ENCODE results near the gene COL15A1. TPM values are rescaled to one million over a fixed set of nuclear protein-coding genes. Genes with fewer than 3 reads are reported as not detected.

Gene COL15A1
- total and polyA plus RNA-seq, 2 donors (not counting 1 experiment from before 2014, with no cell fraction given), result not detected

DNA sequence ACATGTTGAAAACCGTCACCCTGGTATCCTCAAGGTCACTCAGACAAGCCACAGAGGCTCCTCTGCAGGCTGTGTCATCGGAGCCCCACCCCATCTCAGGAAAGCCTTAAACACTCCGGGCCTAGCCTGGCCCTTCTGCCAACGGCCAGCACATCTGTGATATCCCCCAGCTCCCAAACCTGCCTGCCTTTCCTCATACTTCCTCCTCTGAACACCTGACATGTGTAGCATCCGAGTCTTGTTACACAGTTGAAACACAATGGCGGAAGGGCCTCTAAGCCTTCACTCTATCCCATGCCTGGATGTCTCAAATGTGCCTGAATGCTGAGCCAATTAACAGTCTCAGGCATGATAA lies 128.3 kb downstream of the COL15A1 start:
- TF ChIP-seq, protein P1, sequence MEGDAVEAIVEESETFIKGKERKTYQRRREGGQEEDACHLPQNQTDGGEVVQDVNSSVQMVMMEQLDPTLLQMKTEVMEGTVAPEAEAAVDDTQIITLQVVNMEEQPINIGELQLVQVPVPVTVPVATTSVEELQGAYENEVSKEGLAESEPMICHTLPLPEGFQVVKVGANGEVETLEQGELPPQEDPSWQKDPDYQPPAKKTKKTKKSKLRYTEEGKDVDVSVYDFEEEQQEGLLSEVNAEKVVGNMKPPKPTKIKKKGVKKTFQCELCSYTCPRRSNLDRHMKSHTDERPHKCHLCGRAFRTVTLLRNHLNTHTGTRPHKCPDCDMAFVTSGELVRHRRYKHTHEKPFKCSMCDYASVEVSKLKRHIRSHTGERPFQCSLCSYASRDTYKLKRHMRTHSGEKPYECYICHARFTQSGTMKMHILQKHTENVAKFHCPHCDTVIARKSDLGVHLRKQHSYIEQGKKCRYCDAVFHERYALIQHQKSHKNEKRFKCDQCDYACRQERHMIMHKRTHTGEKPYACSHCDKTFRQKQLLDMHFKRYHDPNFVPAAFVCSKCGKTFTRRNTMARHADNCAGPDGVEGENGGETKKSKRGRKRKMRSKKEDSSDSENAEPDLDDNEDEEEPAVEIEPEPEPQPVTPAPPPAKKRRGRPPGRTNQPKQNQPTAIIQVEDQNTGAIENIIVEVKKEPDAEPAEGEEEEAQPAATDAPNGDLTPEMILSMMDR (IDR thresholded peaks at IDR 0.05), result no peak
- TF ChIP-seq EZH2 (IDR thresholded peaks at IDR 0.05; ENCODE audit: borderline replicate concordance, insufficient read depth, low read depth, low read length, poor library complexity, severe bottlenecking), result no peak
- H3K4me1 ChIP-seq (ENCODE audit: control insufficient read depth in 2 of 2, insufficient read depth in 2 of 2, low read length in 2 of 2), result peaks cover 16 to 17% of the 10 kb centered on the region in 2 donors
- H3K4me1 Mint-ChIP-seq, result peaks cover 19% of the 10 kb centered on the region

DNA sequence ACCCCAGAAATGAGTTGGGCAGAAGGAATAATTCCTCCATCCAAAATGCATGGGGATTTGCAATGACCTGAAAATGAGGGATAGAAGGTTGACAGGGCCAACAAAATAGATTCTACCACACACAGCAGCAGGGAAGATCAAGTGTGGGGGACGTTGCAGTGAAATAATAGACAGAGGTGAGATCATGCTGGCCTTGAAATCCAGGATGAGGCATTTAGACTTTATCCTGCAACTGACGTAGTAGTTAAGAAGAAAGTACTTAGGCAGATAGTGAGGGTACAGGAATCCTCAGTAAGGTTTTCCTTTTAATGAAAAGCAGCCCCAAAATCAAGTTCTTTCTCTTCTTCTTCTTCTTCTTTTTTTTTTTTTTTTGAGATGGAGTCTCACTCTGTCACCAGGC lies 129.6 kb downstream of the COL15A1 start:
- Mint-ChIP-seq H3K9me3 (ENCODE audit: insufficient read depth) (no peaks in the 10 kb centered on the region), H3K27ac (no peak overlapping the region), H3K27me3 (no peaks in the 10 kb centered on the region), H3K4me3 (no peak overlapping the region), H3K4me1 (peaks cover 23% of the 10 kb centered on the region)
- ChIA-PET CTCF (no interaction called here), POLR2A (no interaction called here)
- intact Hi-C loops (cut with micrococcal nuclease), result no loop called here
- Histone ChIP-seq H3K9ac (ENCODE audit: low read length) (no peak overlapping the region), H3K4me3 (ENCODE audit: control extremely low read depth in 1 of 5, extremely low read depth in 1 of 5, insufficient read depth in 1 of 5, low read depth in 2 of 5, low read length in 4 of 5) (no peak overlapping the region), H3K27ac (ENCODE audit: low read length in 2 of 2) (no peak overlapping the region), H3K27me3 (replicated peaks in 1 of 4; ENCODE audit: control extremely low read depth in 1 of 4, control insufficient read depth in 3 of 4, insufficient read depth in 4 of 4, low read length in 3 of 4) (no peaks in the 10 kb centered on the region), H3K9me3 (ENCODE audit: control extremely low read depth in 1 of 3, control insufficient read depth in 2 of 3, insufficient read depth in 1 of 3, low read length in 2 of 3) (no peaks in the 10 kb centered on the region), H2AFZ (ENCODE audit: insufficient read depth, low read depth, low read length, poor library complexity, severe bottlenecking) (no peak overlapping the region), H3K4me1 (ENCODE audit: control insufficient read depth in 2 of 2, insufficient read depth in 2 of 2, low read length in 2 of 2) (peaks cover 18 to 21% of the 10 kb centered on the region in 2 donors), H3K4me2 (replicated peaks; ENCODE audit: low read depth, low read length, poor library complexity, severe bottlenecking) (no peak overlapping the region), H4K20me1 (ENCODE audit: control insufficient read depth, insufficient read depth, low read length, poor library complexity, severe bottlenecking) (no peaks in the 10 kb centered on the region), H3K79me2 (ENCODE audit: control insufficient read depth, insufficient read depth, low read length) (no peaks in the 10 kb centered on the region), H3K36me3 (replicated peaks in 1 of 2; ENCODE audit: control extremely low read depth in 1 of 2, control insufficient read depth in 1 of 2, extremely low read depth in 1 of 2, insufficient read depth in 2 of 2, low read length in 1 of 2) (no peaks in the 10 kb centered on the region)
- no peak for DNase-seq
- no CpG with 5 or more reads among the region's 2 CpGs for WGBS (ENCODE audit: insufficient coverage)
- TF ChIP-seq, protein P1 (IDR thresholded peaks at IDR 0.05), result no peak
- no peak for TF ChIP-seq EZH2 (IDR thresholded peaks at IDR 0.05; ENCODE audit: borderline replicate concordance, insufficient read depth, low read depth, low read length, poor library complexity, severe bottlenecking)
- ATAC-seq (ENCODE audit: low read depth), result no peak

More for the DNA sequence above, 128.3 kb downstream of the COL15A1 start:
- Histone ChIP-seq H4K20me1 (ENCODE audit: control insufficient read depth, insufficient read depth, low read length, poor library complexity, severe bottlenecking) (no peaks in the 10 kb centered on the region), H3K36me3 (replicated peaks in 1 of 2; ENCODE audit: control extremely low read depth in 1 of 2, control insufficient read depth in 1 of 2, extremely low read depth in 1 of 2, insufficient read depth in 2 of 2, low read length in 1 of 2) (no peaks in the 10 kb centered on the region), H2AFZ (ENCODE audit: insufficient read depth, low read depth, low read length, poor library complexity, severe bottlenecking) (no peak overlapping the region), H3K27me3 (replicated peaks in 1 of 4; ENCODE audit: control extremely low read depth in 1 of 4, control insufficient read depth in 3 of 4, insufficient read depth in 4 of 4, low read length in 3 of 4) (no peaks in the 10 kb centered on the region), H3K4me2 (replicated peaks; ENCODE audit: low read depth, low read length, poor library complexity, severe bottlenecking) (no peak overlapping the region), H3K4me3 (ENCODE audit: control extremely low read depth in 1 of 5, extremely low read depth in 1 of 5, insufficient read depth in 1 of 5, low read depth in 2 of 5, low read length in 4 of 5) (no peak overlapping the region), H3K9ac (ENCODE audit: low read length) (no peak overlapping the region), H3K27ac (ENCODE audit: low read length in 2 of 2) (no peak overlapping the region), H3K79me2 (ENCODE audit: control insufficient read depth, insufficient read depth, low read length) (no peaks in the 10 kb centered on the region), H3K9me3 (ENCODE audit: control extremely low read depth in 1 of 3, control insufficient read depth in 2 of 3, insufficient read depth in 1 of 3, low read length in 2 of 3) (no peaks in the 10 kb centered on the region)
- WGBS (ENCODE audit: insufficient coverage), result 98% methylated on average over 4 of the region's 6 CpGs
- H3K9me3 Mint-ChIP-seq (ENCODE audit: insufficient read depth), result no peaks in the 10 kb centered on the region
- no peaks in the 10 kb centered on the region for H3K27me3 Mint-ChIP-seq
- DNase-seq (no peak), ATAC-seq (ENCODE audit: low read depth) (no peak)
- no peak overlapping the region for H3K27ac Mint-ChIP-seq
- no peak overlapping the region for H3K4me3 Mint-ChIP-seq
- intact Hi-C loops (cut with micrococcal nuclease), result no loop called here
- POLR2A ChIA-PET, result no interaction called here
- CTCF ChIA-PET, result no interaction called here
